ENCODE measurements around the gene SSBP2.

Gene SSBP2

GRCh38 chr5:81726297-81726696, 24.6 kb downstream of the SSBP2 start:
- Histone ChIP-seq H3K27me3 (no peaks in the 10 kb centered on the region), H3K4me1 (peaks cover 4% of the 10 kb centered on the region), H3K36me3 (no peaks in the 10 kb centered on the region), H3K9me3 (no peaks in the 10 kb centered on the region), H3K4me3 (ENCODE audit: low read depth, low read length) (no peak overlapping the region)
- DNase-seq: no peak
- TF ChIP-seq CTCF (IDR thresholded peaks at IDR 0.05; ENCODE audit: low read depth, low read length): no peak

- Histone ChIP-seq H3K9me3 (no peaks in the 10 kb centered on the region), H3K36me3 (no peaks in the 10 kb centered on the region), H3K4me3 (ENCODE audit: low read depth, low read length) (no peak overlapping the region), H3K27me3 (no peaks in the 10 kb centered on the region), H3K4me1 (peaks cover 9% of the 10 kb centered on the region)
- no peak for DNase-seq
- TF ChIP-seq CTCF (IDR thresholded peaks at IDR 0.05; ENCODE audit: low read depth, low read length): no peak
These were observed 26.3 kb downstream of the SSBP2 start for GRCh38 chr5:81724571-81724970.

- H3K27me3 ChIP-seq: no peaks in the 10 kb centered on the region
- H3K4me1 ChIP-seq: peaks cover 13% of the 10 kb centered on the region
- no peak for TF ChIP-seq CTCF (IDR thresholded peaks at IDR 0.05; ENCODE audit: low read depth, low read length)
- no peak overlapping the region for H3K4me3 ChIP-seq (ENCODE audit: low read depth, low read length)
- H3K9me3 ChIP-seq: no peaks in the 10 kb centered on the region
- no peak for DNase-seq
- H3K36me3 ChIP-seq: no peaks in the 10 kb centered on the region
These were observed 26.8 kb downstream of the SSBP2 start for GRCh38 chr5:81724108-81724507.

GRCh38 chr5:81721049-81721448, 29.8 kb downstream of the SSBP2 start:
- H3K27me3 ChIP-seq: no peaks in the 10 kb centered on the region
- no peak for DNase-seq
- H3K4me1 ChIP-seq: peaks cover 28% of the 10 kb centered on the region
- H3K36me3 ChIP-seq: 0 out of 2 replicates have a peak, but pooled peaks cover 3% of the 10 kb centered on the region
- no peak overlapping the region for H3K4me3 ChIP-seq (ENCODE audit: low read depth, low read length)
- no peak for TF ChIP-seq CTCF (IDR thresholded peaks at IDR 0.05; ENCODE audit: low read depth, low read length)
- no peaks in the 10 kb centered on the region for H3K9me3 ChIP-seq

- H3K4me1 ChIP-seq: peaks cover 28% of the 10 kb centered on the region
- no peak overlapping the region for H3K4me3 ChIP-seq (ENCODE audit: low read depth, low read length)
- no peaks in the 10 kb centered on the region for H3K9me3 ChIP-seq
- TF ChIP-seq CTCF (IDR thresholded peaks at IDR 0.05; ENCODE audit: low read depth, low read length): no peak
- H3K27me3 ChIP-seq: no peaks in the 10 kb centered on the region
- H3K36me3 ChIP-seq: 0 out of 2 replicates have a peak, but pooled peaks cover 3% of the 10 kb centered on the region
- no peak for DNase-seq
These were observed 31.1 kb downstream of the SSBP2 start for GRCh38 chr5:81719743-81720345.

GRCh38 chr5:81718300-81718699, 32.6 kb downstream of the SSBP2 start:
- H3K36me3 ChIP-seq: 0 out of 2 replicates have a peak, but pooled peaks cover 3% of the 10 kb centered on the region
- H3K4me1 ChIP-seq: peaks cover 28% of the 10 kb centered on the region
- H3K27me3 ChIP-seq: no peaks in the 10 kb centered on the region
- no peaks in the 10 kb centered on the region; the same call in 1 of the 2 replicates for H3K9me3 ChIP-seq
- TF ChIP-seq CTCF (IDR thresholded peaks at IDR 0.05; ENCODE audit: low read depth, low read length): no peak
- DNase-seq: no peak
- no peak overlapping the region for H3K4me3 ChIP-seq (ENCODE audit: low read depth, low read length)

All from BE2C (cell line).